GM10248 (cell line): ENCODE measurements around the gene SLC40A1.
"Not testable (repeated sequence)": the region's sequence is repeated elsewhere in the genome, so short reads cannot be mapped to it uniquely, and the experiment has no call there.

Experiments
- CTCF ChIA-PET: fragments of 300-600 bp; sonication (Branson Sonifier 250); formaldehyde crosslinking; extraction: SDS; loops from one replicate; lab custom pipeline; 2021; ENCODE audit warnings: antibody characterized with exemption; lab: Yijun Ruan, JAX
- POLR2A ChIA-PET: fragments of 350-650 bp; sonication (Branson Sonifier 250); formaldehyde crosslinking; extraction: SDS; loops from one replicate; lab custom pipeline; 2020; ENCODE audit warnings: antibody characterized with exemption; lab: Yijun Ruan, JAX
- DNase-seq: peaks from one replicate; pipeline ENCODE4 v3.0.0; 2012; ENCODE audit errors: extremely low spot score
- CTCF ChIP-seq: IDR thresholded peaks from 2 replicates; pipeline ENCODE4 v1.5.1; 2012; ENCODE audit warnings: mild to moderate bottlenecking, low read depth; ENCODE audit errors: extremely low read depth, missing control alignments, control extremely low read depth

SLC40A1 gene

GRCh38 chr2:189602233-189602632 is 21.6 kb upstream of the SLC40A1 start:
- CTCF ChIA-PET, result no interaction called here
- no peak for DNase-seq
- POLR2A ChIA-PET, result no interaction called here
- no peak for TF ChIP-seq CTCF

- CTCF ChIA-PET, result interaction anchor here (1.0 kb wide), 1 partner anchor 12 kb away, joined by 4 read pairs; no protein-coding TSS in a partner anchor
- POLR2A ChIA-PET, DNase-seq: not testable (repeated sequence)
Measured at GRCh38 chr2:189601652-189602051, 21.1 kb upstream of the SLC40A1 start.

- DNase-seq, result no peak
- CTCF ChIA-PET, result interaction anchor here (1.0 to 1.7 kb wide), 3 partner anchors 8 to 17 kb away, joined by 4 to 8 read pairs (median 4); no protein-coding TSS in a partner anchor
- no peak for TF ChIP-seq CTCF
- POLR2A ChIA-PET, result no interaction called here
Measured at GRCh38 chr2:189601043-189601442, 20.5 kb upstream of the SLC40A1 start.

- POLR2A ChIA-PET, result no interaction called here
- CTCF ChIA-PET, result no interaction called here
- no peak for DNase-seq
- no peak for TF ChIP-seq CTCF
Measured at GRCh38 chr2:189599245-189599644, 18.7 kb upstream of the SLC40A1 start.

- ChIA-PET POLR2A (no interaction called here), CTCF (interaction anchor here (1.4 kb wide), 1 partner anchor 9 kb away, joined by 3 read pairs; no protein-coding TSS in a partner anchor)
- TF ChIP-seq CTCF, result no peak
- no peak for DNase-seq
Measured at GRCh38 chr2:189595417-189595816, 14.8 kb upstream of the SLC40A1 start.

- DNase-seq, result no peak
- TF ChIP-seq CTCF, result no peak
- CTCF ChIA-PET, result no interaction called here
- POLR2A ChIA-PET, result no interaction called here
Measured at GRCh38 chr2:189594305-189594704, 13.7 kb upstream of the SLC40A1 start.

GRCh38 chr2:189593115-189593514 is 12.5 kb upstream of the SLC40A1 start:
- ChIA-PET CTCF (interaction anchor here (1.5 kb wide), 1 partner anchor 23 kb away, joined by 5 read pairs; no protein-coding TSS in a partner anchor), POLR2A (no interaction called here)
- TF ChIP-seq CTCF, result no peak

More at GRCh38 chr2:189593115-189593514, 12.5 kb upstream of the SLC40A1 start:
- DNase-seq, result no peak
